Activated CD4-positive, alpha-beta memory T cell treated with anti-CD3 and anti-CD28 coated beads, Interleukin-2, amount 10 ng/mL, durations not matched to agents 7 days and 5 days (primary cell): ENCODE measurements around the gene FXYD1. TPM values are rescaled to one million over a fixed set of nuclear protein-coding genes. Genes with fewer than 3 reads are reported as not detected.

Experiments
- CTCF ChIA-PET: fragments of 350-600 bp; sonication (Branson Sonifier 250); formaldehyde crosslinking; loops from one replicate; lab custom pipeline; 2021; ENCODE audit warnings: antibody characterized with exemption, inconsistent platforms; lab: Charles Lee
- POLR2A ChIA-PET: fragments of 350-600 bp; sonication (Branson Sonifier 250); formaldehyde crosslinking; loops from one replicate; lab custom pipeline; 2021; ENCODE audit warnings: antibody characterized with exemption; lab: Charles Lee
- DNase-seq: peaks from one replicate; pipeline ENCODE4 v3.0.0-alpha.2; 2020
- H3K27ac Mint-ChIP-seq: one replicate; pipeline ENCODE4 v1.8.0; 2021; ENCODE audit warnings: mild to moderate bottlenecking, mixed read lengths
- H3K27me3 Mint-ChIP-seq: one replicate; pipeline ENCODE4 v1.8.0; 2021; ENCODE audit warnings: mixed read lengths
- H3K36me3 Mint-ChIP-seq: one replicate; pipeline ENCODE4 v1.8.0; 2021; ENCODE audit warnings: low read depth, mixed read lengths
- H3K4me1 Mint-ChIP-seq: one replicate; pipeline ENCODE4 v1.8.0; 2021; ENCODE audit warnings: mixed read lengths
- H3K4me3 Mint-ChIP-seq: one replicate; pipeline ENCODE4 v1.8.0; 2021; ENCODE audit warnings: mild to moderate bottlenecking, mixed read lengths
- H3K9me3 Mint-ChIP-seq: one replicate; pipeline ENCODE4 v1.8.0; 2021; ENCODE audit warnings: mixed read lengths
- total RNA-seq, 2 experiments: library from RNA; stranded (reverse); gene quantifications; one replicate each; pipeline ENCODE4 v1.2.3, GENCODE V29; 2021

The FXYD1 gene
- 1 to 10 TPM; 3.3 to 3.6 TPM for total RNA-seq

GRCh38 chr19:35138305-35138892 lies at the start of gene FXYD1:
TSS of gene FXYD1 (plus strand) at chr19:35138824. CDS start at chr19:35140080, 1,256 bp downstream.
- ChIA-PET CTCF (no interaction called here), POLR2A (no interaction called here)
- H3K27me3 Mint-ChIP-seq: peaks cover 24% of the 10 kb centered on the region
- peaks cover 24% of the 10 kb centered on the region for H3K4me1 Mint-ChIP-seq
- H3K27ac Mint-ChIP-seq: no peak within 1 kb of the TSS
- no peaks in the 10 kb centered on the region for H3K36me3 Mint-ChIP-seq
- DNase-seq: no peak
- no peak within 1 kb of the TSS for H3K4me3 Mint-ChIP-seq
- H3K9me3 Mint-ChIP-seq: no peaks in the 10 kb centered on the region

- no peaks in the 10 kb centered on the region for H3K9me3 Mint-ChIP-seq
- ChIA-PET CTCF (no interaction called here), POLR2A (no interaction called here)
- H3K36me3 Mint-ChIP-seq: no peaks in the 10 kb centered on the region
- no peak overlapping the region for H3K4me3 Mint-ChIP-seq
- H3K4me1 Mint-ChIP-seq: no peaks in the 10 kb centered on the region
- no peak for DNase-seq
- H3K27me3 Mint-ChIP-seq: peaks cover 5% of the 10 kb centered on the region
- no peak overlapping the region for H3K27ac Mint-ChIP-seq
Observed at GRCh38 chr19:35089554-35089953, 49.1 kb upstream of the FXYD1 start.

- no peak for DNase-seq
- Mint-ChIP-seq H3K4me3 (no peak overlapping the region), H3K9me3 (no peaks in the 10 kb centered on the region), H3K27ac (no peak overlapping the region), H3K27me3 (peaks cover 5% of the 10 kb centered on the region), H3K4me1 (no peaks in the 10 kb centered on the region), H3K36me3 (no peaks in the 10 kb centered on the region)
- ChIA-PET CTCF (interaction anchor here (1.0 kb wide), 1 partner anchor 17 kb away, joined by 3 read pairs; no protein-coding TSS in a partner anchor), POLR2A (no interaction called here)
Observed at GRCh38 chr19:35090160-35090505, 48.5 kb upstream of the FXYD1 start.

GRCh38 chr19:35090506-35091214 lies 48.0 kb upstream of the FXYD1 start:
- POLR2A ChIA-PET: no interaction called here
- Mint-ChIP-seq H3K27me3 (peaks cover 5% of the 10 kb centered on the region), H3K4me3 (no peak overlapping the region), H3K9me3 (no peaks in the 10 kb centered on the region), H3K27ac (no peak overlapping the region), H3K36me3 (no peaks in the 10 kb centered on the region), H3K4me1 (no peaks in the 10 kb centered on the region)
- peak; percentile 28 for DNase-seq
- CTCF ChIA-PET: interaction anchor here (1.0 kb wide), 1 partner anchor 16 kb away, joined by 3 read pairs; no protein-coding TSS in a partner anchor

GRCh38 chr19:35093430-35093829 lies 45.2 kb upstream of the FXYD1 start:
- no peak overlapping the region for H3K4me3 Mint-ChIP-seq
- CTCF ChIA-PET: interaction anchor here (0.7 kb wide), 1 partner anchor 23 kb away, joined by 3 read pairs; no protein-coding TSS in a partner anchor
- no peak overlapping the region for H3K27ac Mint-ChIP-seq
- H3K9me3 Mint-ChIP-seq: no peaks in the 10 kb centered on the region
- POLR2A ChIA-PET: no interaction called here
- H3K27me3 Mint-ChIP-seq: peaks cover 4% of the 10 kb centered on the region
- H3K36me3 Mint-ChIP-seq: no peaks in the 10 kb centered on the region
- H3K4me1 Mint-ChIP-seq: no peaks in the 10 kb centered on the region
- DNase-seq: no peak

- H3K9me3 Mint-ChIP-seq: no peaks in the 10 kb centered on the region
- POLR2A ChIA-PET: no interaction called here
- no peak overlapping the region for H3K4me3 Mint-ChIP-seq
- H3K27ac Mint-ChIP-seq: no peak overlapping the region
- CTCF ChIA-PET: no interaction called here
- H3K4me1 Mint-ChIP-seq: no peaks in the 10 kb centered on the region
- no peak for DNase-seq
- no peaks in the 10 kb centered on the region for H3K36me3 Mint-ChIP-seq
- H3K27me3 Mint-ChIP-seq: peaks cover 4% of the 10 kb centered on the region
Observed at GRCh38 chr19:35093941-35094647, 44.5 kb upstream of the FXYD1 start.

- CTCF ChIA-PET: no interaction called here
- H3K4me3 Mint-ChIP-seq: no peak overlapping the region
- H3K4me1 Mint-ChIP-seq: no peaks in the 10 kb centered on the region
- H3K27me3 Mint-ChIP-seq: peaks cover 4% of the 10 kb centered on the region
- no peaks in the 10 kb centered on the region for H3K9me3 Mint-ChIP-seq
- POLR2A ChIA-PET: no interaction called here
- H3K36me3 Mint-ChIP-seq: no peaks in the 10 kb centered on the region
- DNase-seq: no peak
- H3K27ac Mint-ChIP-seq: no peak overlapping the region
Observed at GRCh38 chr19:35094656-35095055, 44.0 kb upstream of the FXYD1 start.

GRCh38 chr19:35095667-35096368 lies 42.8 kb upstream of the FXYD1 start:
- H3K4me1 Mint-ChIP-seq: no peaks in the 10 kb centered on the region
- ChIA-PET CTCF (no interaction called here), POLR2A (interaction anchor here (1.2 kb wide), 1 partner anchor 9 kb away, joined by 4 read pairs; no protein-coding TSS in a partner anchor)
- H3K27me3 Mint-ChIP-seq: no peaks in the 10 kb centered on the region
- no peaks in the 10 kb centered on the region for H3K36me3 Mint-ChIP-seq
- no peaks in the 10 kb centered on the region for H3K9me3 Mint-ChIP-seq
- H3K27ac Mint-ChIP-seq: no peak overlapping the region
- no peak overlapping the region for H3K4me3 Mint-ChIP-seq
- DNase-seq: no peak

GRCh38 chr19:35098413-35099049 lies 40.1 kb upstream of the FXYD1 start:
- H3K4me1 Mint-ChIP-seq: no peaks in the 10 kb centered on the region
- POLR2A ChIA-PET: no interaction called here

GRCh38 chr19:35099155-35099896 lies 39.3 kb upstream of the FXYD1 start:
- ChIA-PET CTCF (no interaction called here), POLR2A (no interaction called here)
- no peaks in the 10 kb centered on the region for H3K4me1 Mint-ChIP-seq
- no peaks in the 10 kb centered on the region for H3K36me3 Mint-ChIP-seq
- no peaks in the 10 kb centered on the region for H3K27me3 Mint-ChIP-seq
- no peak for DNase-seq
- H3K9me3 Mint-ChIP-seq: no peaks in the 10 kb centered on the region
- H3K4me3 Mint-ChIP-seq: no peak overlapping the region
- H3K27ac Mint-ChIP-seq: no peak overlapping the region

More at GRCh38 chr19:35098413-35099049, 40.1 kb upstream of the FXYD1 start:
- Mint-ChIP-seq H3K4me3 (no peak overlapping the region), H3K27me3 (no peaks in the 10 kb centered on the region), H3K27ac (no peak overlapping the region), H3K36me3 (no peaks in the 10 kb centered on the region), H3K9me3 (no peaks in the 10 kb centered on the region)
- CTCF ChIA-PET: no interaction called here
- no peak for DNase-seq

- H3K9me3 Mint-ChIP-seq: no peaks in the 10 kb centered on the region
- no peak overlapping the region for H3K27ac Mint-ChIP-seq
- CTCF ChIA-PET: no interaction called here
- H3K27me3 Mint-ChIP-seq: no peaks in the 10 kb centered on the region
- no peak for DNase-seq
- POLR2A ChIA-PET: no interaction called here
- H3K4me3 Mint-ChIP-seq: no peak overlapping the region
- no peaks in the 10 kb centered on the region for H3K4me1 Mint-ChIP-seq
- no peaks in the 10 kb centered on the region for H3K36me3 Mint-ChIP-seq
Observed at GRCh38 chr19:35099897-35100275, 38.7 kb upstream of the FXYD1 start.
